Measurements from ENCODE around the gene COBL. TPM values are rescaled to one million over a fixed set of nuclear protein-coding genes. Genes with fewer than 3 reads are reported as not detected.

Gene COBL
- total and polyA plus RNA-seq, 8 donors: 7.4 to 32.0 (median 16.8) TPM

- no peak for DNase-seq
- WGBS, 2 donors: 77 to 80% methylated on average over 9 of the region's 9 CpGs
- no peak for ATAC-seq
- intact Hi-C loops (cut with DNase I): no loop called here
- Histone ChIP-seq H3K4me3 (peak overlapping the region in 2 of 4 donors; percentile 73 to 85), H3K36me3 (no peaks in the 10 kb centered on the region), H3K27me3 (no peaks in the 10 kb centered on the region), H3K4me1 (peaks cover 3 to 19% (median 17%) of the 10 kb centered on the region in 3 donors), H3K9me3 (no peaks in the 10 kb centered on the region), H3K27ac (peak overlapping the region in 3 of 4 donors; percentile 68 to 84 (median 74))
- FAIRE-seq: no peak
- no peak for TF ChIP-seq CTCF (IDR thresholded peaks at IDR 0.05)
These were observed 1.4 kb upstream of the COBL start for GRCh38 chr7:51318001-51318400.

- WGBS, 2 donors: 36 to 60% methylated on average over 8 of the region's 8 CpGs
- TF ChIP-seq CTCF (IDR thresholded peaks at IDR 0.05): no peak
- ATAC-seq (no peak), FAIRE-seq (no peak), DNase-seq (no peak)
- Histone ChIP-seq H3K27ac (peak overlapping the region; percentile 68 to 84 (median 74)), H3K27me3 (no peaks in the 10 kb centered on the region), H3K4me3 (peak overlapping the region in 3 of 4 donors; percentile 73 to 85 (median 85)), H3K9me3 (no peaks in the 10 kb centered on the region), H3K36me3 (no peaks in the 10 kb centered on the region), H3K4me1 (peaks cover 3 to 19% (median 17%) of the 10 kb centered on the region in 3 donors)
- intact Hi-C loops (cut with DNase I): no loop called here
These were observed 937 bp upstream of the COBL start for GRCh38 chr7:51317582-51317910.

GRCh38 chr7:51316262-51316665 is 345 bp downstream of the COBL start:
- peak overlapping the region; percentile 74 to 85 (median 83) for H3K27ac ChIP-seq
- H3K27me3 ChIP-seq: no peaks in the 10 kb centered on the region
- peaks cover 3 to 19% (median 17%) of the 10 kb centered on the region in 3 donors for H3K4me1 ChIP-seq
- peak overlapping the region; percentile 40 to 85 (median 79) for H3K4me3 ChIP-seq
- intact Hi-C loops (cut with DNase I): no loop called here
- ATAC-seq: peak; percentile 72 to 82 (median 78)
- FAIRE-seq: no peak
- H3K36me3 ChIP-seq: no peaks in the 10 kb centered on the region
- WGBS, 2 donors: 1% methylated on average over 25 to 46 of the region's 46 CpGs
- TF ChIP-seq CTCF (IDR thresholded peaks at IDR 0.05): peak in 1 of 4 donors; percentile 33
- DNase-seq: peak; percentile 62 to 87 (median 70)
- no peaks in the 10 kb centered on the region for H3K9me3 ChIP-seq

- ATAC-seq: peak; percentile 56 to 81 (median 66)
- FAIRE-seq: no peak
- TF ChIP-seq CTCF (IDR thresholded peaks at IDR 0.05): no peak
- intact Hi-C loops (cut with DNase I): no loop called here
- Histone ChIP-seq H3K27me3 (no peaks in the 10 kb centered on the region), H3K4me1 (peaks cover 3 to 19% (median 17%) of the 10 kb centered on the region in 3 donors), H3K27ac (peak overlapping the region; percentile 74 to 85 (median 83)), H3K36me3 (no peaks in the 10 kb centered on the region), H3K9me3 (no peaks in the 10 kb centered on the region), H3K4me3 (peak overlapping the region; percentile 40 to 85 (median 79))
- DNase-seq: peak in 5 of 6 donors; percentile 52 to 81 (median 60)
- WGBS, 2 donors: 1% methylated on average over 51 to 58 of the region's 58 CpGs
These were observed 982 bp downstream of the COBL start for GRCh38 chr7:51315393-51316261.

GRCh38 chr7:51314726-51315125 is 1.9 kb downstream of the COBL start:
- Histone ChIP-seq H3K9me3 (no peaks in the 10 kb centered on the region), H3K4me3 (peak overlapping the region in 2 of 4 donors; percentile 73 to 85), H3K4me1 (peaks cover 3 to 19% (median 17%) of the 10 kb centered on the region in 3 donors), H3K27me3 (no peaks in the 10 kb centered on the region), H3K36me3 (no peaks in the 10 kb centered on the region), H3K27ac (peak overlapping the region; percentile 74 to 85 (median 83))
- no peak for DNase-seq
- ATAC-seq: peak in 2 of 4 donors; percentile 37 to 56
- TF ChIP-seq CTCF (IDR thresholded peaks at IDR 0.05): no peak
- WGBS, 2 donors: 33 to 37% methylated on average over 4 of the region's 4 CpGs
- intact Hi-C loops (cut with DNase I): no loop called here
- FAIRE-seq: no peak
